ENCODE results near the gene MRGPRE. TPM values are rescaled to one million over a fixed set of nuclear protein-coding genes. Genes with fewer than 3 reads are reported as not detected.

The MRGPRE gene
- total RNA-seq, 1 donor from 2014 or later: not detected

- H3K27me3 Mint-ChIP-seq (ENCODE audit: unreplicated experiment): peaks cover 9% of the 10 kb centered on the region
- peaks cover 8% of the 10 kb centered on the region for H3K4me1 Mint-ChIP-seq (ENCODE audit: unreplicated experiment)
- H3K36me3 Mint-ChIP-seq (ENCODE audit: low read depth, unreplicated experiment): no peaks in the 10 kb centered on the region
- no peaks in the 10 kb centered on the region for H3K9me3 Mint-ChIP-seq (ENCODE audit: unreplicated experiment)
- H3K27ac Mint-ChIP-seq (ENCODE audit: unreplicated experiment): no peak overlapping the region
- no peak for DNase-seq (ENCODE audit: low spot score)
- no peak for TF ChIP-seq CTCF (IDR thresholded peaks at IDR 0.05; ENCODE audit: unreplicated experiment)
- no peak overlapping the region for H3K4me3 Mint-ChIP-seq (ENCODE audit: unreplicated experiment)
Measured at GRCh38 chr11:3224401-3225057, 7.7 kb downstream of the MRGPRE start.

GRCh38 chr11:3223932-3224381 lies 8.3 kb downstream of the MRGPRE start:
- Mint-ChIP-seq H3K4me1 (ENCODE audit: unreplicated experiment) (peaks cover 8% of the 10 kb centered on the region), H3K4me3 (ENCODE audit: unreplicated experiment) (no peak overlapping the region), H3K27ac (ENCODE audit: unreplicated experiment) (no peak overlapping the region), H3K27me3 (ENCODE audit: unreplicated experiment) (peaks cover 9% of the 10 kb centered on the region), H3K36me3 (ENCODE audit: low read depth, unreplicated experiment) (no peaks in the 10 kb centered on the region), H3K9me3 (ENCODE audit: unreplicated experiment) (no peaks in the 10 kb centered on the region)
- no peak for TF ChIP-seq CTCF (IDR thresholded peaks at IDR 0.05; ENCODE audit: unreplicated experiment)
- no peak for DNase-seq (ENCODE audit: low spot score)

- Mint-ChIP-seq H3K27ac (ENCODE audit: unreplicated experiment) (no peak overlapping the region), H3K27me3 (ENCODE audit: unreplicated experiment) (peaks cover 9% of the 10 kb centered on the region), H3K4me3 (ENCODE audit: unreplicated experiment) (no peak overlapping the region), H3K9me3 (ENCODE audit: unreplicated experiment) (no peaks in the 10 kb centered on the region), H3K4me1 (ENCODE audit: unreplicated experiment) (peaks cover 8% of the 10 kb centered on the region), H3K36me3 (ENCODE audit: low read depth, unreplicated experiment) (no peaks in the 10 kb centered on the region)
- no peak for TF ChIP-seq CTCF (IDR thresholded peaks at IDR 0.05; ENCODE audit: unreplicated experiment)
- no peak for DNase-seq (ENCODE audit: low spot score)
Measured at GRCh38 chr11:3222941-3223915, 9.0 kb downstream of the MRGPRE start.

- peaks cover 11% of the 10 kb centered on the region for H3K27me3 Mint-ChIP-seq (ENCODE audit: unreplicated experiment)
- TF ChIP-seq CTCF (IDR thresholded peaks at IDR 0.05; ENCODE audit: unreplicated experiment): no peak
- H3K4me3 Mint-ChIP-seq (ENCODE audit: unreplicated experiment): no peak overlapping the region
Measured at GRCh38 chr11:3222003-3222855, 10.0 kb downstream of the MRGPRE start.

More at GRCh38 chr11:3222003-3222855, 10.0 kb downstream of the MRGPRE start:
- no peak for DNase-seq (ENCODE audit: low spot score)
- Mint-ChIP-seq H3K4me1 (ENCODE audit: unreplicated experiment) (peaks cover 8% of the 10 kb centered on the region), H3K9me3 (ENCODE audit: unreplicated experiment) (no peaks in the 10 kb centered on the region), H3K27ac (ENCODE audit: unreplicated experiment) (no peak overlapping the region), H3K36me3 (ENCODE audit: low read depth, unreplicated experiment) (no peaks in the 10 kb centered on the region)
